Melanocyte of skin (primary cell): ENCODE data around the gene TIGD4. TPM values are rescaled to one million over a fixed set of nuclear protein-coding genes. Genes with fewer than 3 reads are reported as not detected.

Experiments
- total RNA-seq, 2 donors: library from RNA; depleted of rRNA; stranded (reverse); fragments of >200 nt; gene quantifications; 2 replicates each; pipeline ENCODE4 v1.2.3, GENCODE V29; 2012

Gene TIGD4
- total RNA-seq: 1 to 10 TPM in 1 of 2 donors, under 1 TPM in 1; 1.00 to 1.7 TPM

GRCh38 chr4:152779513-152780266, at the start of gene TIGD4, which contains the start of gene ARFIP1:
TIGD4 (minus strand) TSS chr4:152779730; CDS start chr4:152771004, 8,726 bp downstream.
ARFIP1 (plus strand) TSS chr4:152779954; CDS start chr4:152829634, 49,680 bp downstream.

Other genes starting within 250 kb of the TIGD4 start
- 10 to 100 TPM; 35.3 to 36.8 TPM for gene FBXW7, start 243.6 kb downstream of the TIGD4 start, total RNA-seq
- gene TMEM154, start 99.7 kb downstream of the TIGD4 start, total RNA-seq: 1 to 10 TPM in 1 of 2 donors, under 1 TPM in 1; 0.67 to 1.0 TPM
- gene ARFIP1, start 224 bp upstream of the TIGD4 start, total RNA-seq: 10 to 100 TPM; 41.6 to 52.0 TPM
- 1 to 10 TPM; 2.1 to 6.7 TPM for gene FHDC1, start 156.6 kb upstream of the TIGD4 start, total RNA-seq